PC-3 (cell line): ENCODE measurements around the gene BMP2K. TPM values are rescaled to one million over a fixed set of nuclear protein-coding genes. Genes with fewer than 3 reads are reported as not detected.

Experiments
- ATAC-seq: fragments of 200-7000 bp; cut with Tn5 transposase; 2 replicates; pipeline ENCODE4 v1.9.1; 2020; ENCODE audit warnings: mild to moderate bottlenecking, moderate library complexity
- BruUV-seq: library from RNA; stranded (reverse); fragments of 400-500 nt; replicated peaks from 2 replicates; lab custom pipeline; 2021; lab: Mats Ljungman, UMichigan
- CTCF ChIA-PET: fragments of 300-600 bp; sonication (Branson Sonifier 250); formaldehyde crosslinking; loops from one replicate; lab custom pipeline; 2022; ENCODE audit warnings: antibody characterized with exemption; lab: Charles Lee
- POLR2A ChIA-PET: fragments of 300-600 bp; sonication (Branson Sonifier 250); formaldehyde crosslinking; loops from one replicate; lab custom pipeline; 2022; ENCODE audit warnings: antibody characterized with exemption; ENCODE audit not compliant: unreplicated experiment; lab: Charles Lee
- DNase-seq: peaks from one replicate; pipeline ENCODE4 v3.0.0-alpha.2; 2015
- H2AFZ ChIP-seq: fragments of 300-600 bp; sonication (generic); 2 replicates; pipeline ENCODE4 v1.6.0; 2016; ENCODE audit warnings: antibody characterized with exemption, low read length
- H3F3A ChIP-seq: fragments of 300-600 bp; sonication (generic); one replicate; pipeline ENCODE4 v1.6.0; 2017; ENCODE audit warnings: antibody characterized with exemption, low read length, control low read depth, mild to moderate bottlenecking; ENCODE audit not compliant: unreplicated experiment
- H3K27ac ChIP-seq: fragments of 300-600 bp; sonication (generic); 2 replicates; pipeline ENCODE4 v1.5.1; 2016; ENCODE audit warnings: mild to moderate bottlenecking, low read length
- H3K27me3 ChIP-seq: fragments of 300-600 bp; sonication (generic); 2 replicates; pipeline ENCODE4 v1.6.1; 2016; ENCODE audit warnings: low read length, mixed read lengths
- H3K36me3 ChIP-seq: fragments of 300-600 bp; sonication (generic); 2 replicates; pipeline ENCODE4 v1.6.1; 2016; ENCODE audit warnings: low read depth, mixed run types, low read length, mixed read lengths
- H3K4me1 ChIP-seq: fragments of 300-600 bp; sonication (generic); 2 replicates; pipeline ENCODE4 v1.5.1; 2016; ENCODE audit warnings: low read length; ENCODE audit not compliant: insufficient read depth
- H3K4me2 ChIP-seq: fragments of 300-600 bp; sonication (generic); 2 replicates; pipeline ENCODE4 v1.6.0; 2016; ENCODE audit warnings: low read length
- H3K4me3 ChIP-seq: fragments of 300-600 bp; sonication (generic); 2 replicates; pipeline ENCODE4 v1.5.1; 2016; ENCODE audit warnings: mild to moderate bottlenecking, low read length, mixed read lengths
- H3K79me2 ChIP-seq: fragments of 300-600 bp; sonication (generic); 2 replicates; pipeline ENCODE4 v1.6.1; 2017; ENCODE audit warnings: low read length, mixed read lengths
- H3K9ac ChIP-seq: fragments of 300-600 bp; sonication (generic); 2 replicates; pipeline ENCODE4 v1.6.0; 2016; ENCODE audit warnings: mild to moderate bottlenecking, low read length
- H3K9me2 ChIP-seq: fragments of 300-600 bp; sonication (generic); replicated peaks from 2 replicates; pipeline ENCODE4 v1.6.1; 2016; ENCODE audit warnings: mixed run types, low read length, mixed read lengths
- H3K9me3 ChIP-seq: fragments of 300-600 bp; sonication (generic); 2 replicates; pipeline ENCODE4 v1.6.1; 2016; ENCODE audit warnings: low read length, mixed read lengths
- H4K20me1 ChIP-seq: fragments of 300-600 bp; sonication (generic); 2 replicates; pipeline ENCODE4 v1.6.1; 2016; ENCODE audit warnings: low read length, mixed read lengths
- EZH2 ChIP-seq: fragments of 300-600 bp; sonication (generic); IDR thresholded peaks from one replicate; pipeline ENCODE4 v1.6.1; 2017; ENCODE audit warnings: antibody characterized with exemption, mild to moderate bottlenecking, low read length; ENCODE audit not compliant: unreplicated experiment
- EZH2phosphoT487 ChIP-seq: fragments of 300-600 bp; sonication (generic); IDR thresholded peaks from 2 replicates; pipeline ENCODE4 v1.6.1; 2018; ENCODE audit warnings: mild to moderate bottlenecking, antibody characterized with exemption, low read length, borderline replicate concordance
- intact Hi-C: fragments of 100-400 bp; cut with micrococcal nuclease; formaldehyde crosslinking; loops from 2 replicates; pipeline ENCODE4 v1.9.0; 2023
- total RNA-seq: library from RNA; depleted of rRNA; stranded (reverse); fragments of >200 nt; gene quantifications from 2 replicates; pipeline ENCODE4 v1.2.3, GENCODE V29; 2014
- TF ChIP-seq, protein P1 (sequence below): fragments of 300-600 bp; sonication (generic); conservative IDR thresholded peaks from 2 replicates; pipeline ENCODE4 v1.5.1; 2017; ENCODE audit warnings: antibody characterized with exemption, low read depth, mild to moderate bottlenecking, low read length

The BMP2K gene
- total RNA-seq, 1 experiment from 2014 or later: 24.5 TPM

DNA sequence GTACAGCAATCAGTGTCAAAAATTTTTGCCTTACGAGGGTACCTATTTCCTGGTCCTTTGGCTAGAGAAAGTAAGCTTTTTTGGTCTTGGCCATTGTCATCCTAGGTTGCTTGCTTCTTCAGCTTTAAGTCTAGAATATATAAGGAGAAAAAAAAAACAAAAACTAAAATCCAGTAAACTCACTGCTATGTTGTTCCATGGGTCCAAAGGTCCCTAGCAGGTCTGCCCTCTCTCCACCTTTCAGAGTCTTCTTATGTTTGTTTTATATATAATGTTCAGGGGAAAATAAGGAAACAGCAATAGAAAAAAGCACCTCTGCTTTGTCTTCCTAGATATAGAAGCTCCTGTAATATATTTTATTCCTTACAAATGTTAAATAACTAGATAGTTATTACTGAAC is 18.1 kb upstream of the BMP2K start:
- H2AFZ ChIP-seq: no peak overlapping the region
- no peaks in the 10 kb centered on the region for H3K9me3 ChIP-seq
- no peaks in the 10 kb centered on the region for H3K36me3 ChIP-seq
- H3K4me1 ChIP-seq: 0 out of 2 replicates have a peak, but pooled peaks cover 4% of the 10 kb centered on the region
- H3K4me2 ChIP-seq: no peak overlapping the region
- no peak for DNase-seq
- H3K9ac ChIP-seq: no peak overlapping the region
- BruUV-seq: no TSS peak
- intact Hi-C loops: no loop called here
- CTCF ChIA-PET: no interaction called here
- no peak for ATAC-seq
- H3K79me2 ChIP-seq: no peaks in the 10 kb centered on the region
- H3F3A ChIP-seq: no peaks in the 10 kb centered on the region
- TF ChIP-seq EZH2phosphoT487 (no peak), EZH2 (no peak)
- TF ChIP-seq, protein P1, sequence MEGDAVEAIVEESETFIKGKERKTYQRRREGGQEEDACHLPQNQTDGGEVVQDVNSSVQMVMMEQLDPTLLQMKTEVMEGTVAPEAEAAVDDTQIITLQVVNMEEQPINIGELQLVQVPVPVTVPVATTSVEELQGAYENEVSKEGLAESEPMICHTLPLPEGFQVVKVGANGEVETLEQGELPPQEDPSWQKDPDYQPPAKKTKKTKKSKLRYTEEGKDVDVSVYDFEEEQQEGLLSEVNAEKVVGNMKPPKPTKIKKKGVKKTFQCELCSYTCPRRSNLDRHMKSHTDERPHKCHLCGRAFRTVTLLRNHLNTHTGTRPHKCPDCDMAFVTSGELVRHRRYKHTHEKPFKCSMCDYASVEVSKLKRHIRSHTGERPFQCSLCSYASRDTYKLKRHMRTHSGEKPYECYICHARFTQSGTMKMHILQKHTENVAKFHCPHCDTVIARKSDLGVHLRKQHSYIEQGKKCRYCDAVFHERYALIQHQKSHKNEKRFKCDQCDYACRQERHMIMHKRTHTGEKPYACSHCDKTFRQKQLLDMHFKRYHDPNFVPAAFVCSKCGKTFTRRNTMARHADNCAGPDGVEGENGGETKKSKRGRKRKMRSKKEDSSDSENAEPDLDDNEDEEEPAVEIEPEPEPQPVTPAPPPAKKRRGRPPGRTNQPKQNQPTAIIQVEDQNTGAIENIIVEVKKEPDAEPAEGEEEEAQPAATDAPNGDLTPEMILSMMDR: no peak
- H3K27me3 ChIP-seq: no peaks in the 10 kb centered on the region
- no peaks in the 10 kb centered on the region for H3K9me2 ChIP-seq
- no peak overlapping the region for H3K4me3 ChIP-seq
- no peak overlapping the region for H3K27ac ChIP-seq
- POLR2A ChIA-PET: no interaction called here
- H4K20me1 ChIP-seq: no peaks in the 10 kb centered on the region

DNA sequence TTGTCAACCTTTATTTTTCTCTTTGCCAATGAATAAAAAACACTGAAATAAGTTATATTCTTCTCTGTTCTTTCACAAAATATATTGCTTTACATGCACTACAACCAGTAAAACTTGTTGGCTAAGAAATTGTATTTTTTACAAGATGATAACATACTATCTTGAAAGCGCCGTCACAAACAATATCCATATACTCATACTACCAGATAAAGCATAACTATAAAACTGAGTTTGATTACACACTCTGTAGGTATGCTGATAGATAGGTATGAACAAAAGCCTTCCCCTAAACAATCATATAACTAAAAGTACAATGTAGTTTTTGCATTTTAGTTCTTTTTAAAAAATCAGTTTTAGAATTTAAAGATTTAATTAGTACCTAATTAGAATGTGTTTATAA is 13.6 kb upstream of the BMP2K start:
- no peak for ATAC-seq
- Histone ChIP-seq H3K9me2 (no peaks in the 10 kb centered on the region), H3F3A (no peaks in the 10 kb centered on the region), H3K27ac (no peak overlapping the region), H3K4me2 (no peak overlapping the region), H3K27me3 (no peaks in the 10 kb centered on the region), H3K4me3 (no peak overlapping the region), H3K36me3 (no peaks in the 10 kb centered on the region), H3K9ac (no peak overlapping the region), H3K79me2 (no peaks in the 10 kb centered on the region), H3K4me1 (no peaks in the 10 kb centered on the region), H4K20me1 (no peaks in the 10 kb centered on the region), H3K9me3 (no peaks in the 10 kb centered on the region), H2AFZ (no peak overlapping the region)
- POLR2A ChIA-PET: no interaction called here
- CTCF ChIA-PET: no interaction called here
- BruUV-seq: no TSS peak
- DNase-seq: no peak
- TF ChIP-seq, protein P1: no peak
- intact Hi-C loops: no loop called here

DNA sequence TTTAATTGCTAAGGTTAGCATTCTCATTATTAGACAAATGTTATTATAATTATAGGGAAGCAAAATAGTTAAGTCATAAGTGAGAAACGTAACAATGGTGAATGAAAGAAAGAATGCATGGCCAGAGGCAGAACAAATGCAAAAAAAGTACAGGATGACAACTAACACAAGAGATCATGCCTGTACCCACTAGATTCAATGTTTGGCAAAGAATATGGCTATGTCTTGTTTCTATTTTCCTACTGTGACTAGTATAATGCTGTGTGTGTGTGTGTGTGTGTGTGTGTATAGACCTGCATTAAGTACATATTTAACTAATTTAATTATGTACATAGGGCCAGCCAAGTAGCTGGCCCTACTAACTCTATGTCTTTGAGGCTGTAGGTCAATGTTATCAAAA is 12.9 kb upstream of the BMP2K start:
- DNase-seq: no peak
- H3K4me2 ChIP-seq: no peak overlapping the region

More for the DNA sequence above, 12.9 kb upstream of the BMP2K start:
- ChIA-PET CTCF (no interaction called here), POLR2A (no interaction called here)
- H3K4me1 ChIP-seq: peaks cover 3% of the 10 kb centered on the region
- no peaks in the 10 kb centered on the region for H3K36me3 ChIP-seq
- no peak overlapping the region for H3K9ac ChIP-seq
- intact Hi-C loops: no loop called here
- BruUV-seq: no TSS peak
- ATAC-seq: no peak
- H3K9me3 ChIP-seq: no peaks in the 10 kb centered on the region
- no peaks in the 10 kb centered on the region for H4K20me1 ChIP-seq
- H3K9me2 ChIP-seq: no peaks in the 10 kb centered on the region
- H3K79me2 ChIP-seq: no peaks in the 10 kb centered on the region
- no peak overlapping the region for H3K27ac ChIP-seq
- no peaks in the 10 kb centered on the region for H3K27me3 ChIP-seq
- TF ChIP-seq EZH2: no peak
- TF ChIP-seq, protein P1: no peak
- TF ChIP-seq EZH2phosphoT487: no peak
- H3K4me3 ChIP-seq: no peak overlapping the region
- no peaks in the 10 kb centered on the region for H3F3A ChIP-seq
- no peak overlapping the region for H2AFZ ChIP-seq
